PC-3 (cell line): ENCODE measurements around the gene TMEM214. TPM values are rescaled to one million over a fixed set of nuclear protein-coding genes. Genes with fewer than 3 reads are reported as not detected.
A peak's percentile ranks its signal among the peaks of the same experiment; 100 is the strongest.

Experiments
- ATAC-seq: fragments of 200-7000 bp; cut with Tn5 transposase; 2 replicates; pipeline ENCODE4 v1.9.1; 2020; ENCODE audit warnings: mild to moderate bottlenecking, moderate library complexity
- BruUV-seq: library from RNA; stranded (reverse); fragments of 400-500 nt; replicated peaks from 2 replicates; lab custom pipeline; 2021; lab: Mats Ljungman, UMichigan
- CTCF ChIA-PET: fragments of 300-600 bp; sonication (Branson Sonifier 250); formaldehyde crosslinking; loops from one replicate; lab custom pipeline; 2022; ENCODE audit warnings: antibody characterized with exemption; lab: Charles Lee
- POLR2A ChIA-PET: fragments of 300-600 bp; sonication (Branson Sonifier 250); formaldehyde crosslinking; loops from one replicate; lab custom pipeline; 2022; ENCODE audit warnings: antibody characterized with exemption; ENCODE audit not compliant: unreplicated experiment; lab: Charles Lee
- DNase-seq: peaks from one replicate; pipeline ENCODE4 v3.0.0-alpha.2; 2015
- H2AFZ ChIP-seq: fragments of 300-600 bp; sonication (generic); 2 replicates; pipeline ENCODE4 v1.6.0; 2016; ENCODE audit warnings: antibody characterized with exemption, low read length
- H3F3A ChIP-seq: fragments of 300-600 bp; sonication (generic); one replicate; pipeline ENCODE4 v1.6.0; 2017; ENCODE audit warnings: antibody characterized with exemption, low read length, control low read depth, mild to moderate bottlenecking; ENCODE audit not compliant: unreplicated experiment
- H3K27ac ChIP-seq: fragments of 300-600 bp; sonication (generic); 2 replicates; pipeline ENCODE4 v1.5.1; 2016; ENCODE audit warnings: mild to moderate bottlenecking, low read length
- H3K27me3 ChIP-seq: fragments of 300-600 bp; sonication (generic); 2 replicates; pipeline ENCODE4 v1.6.1; 2016; ENCODE audit warnings: low read length, mixed read lengths
- H3K36me3 ChIP-seq: fragments of 300-600 bp; sonication (generic); 2 replicates; pipeline ENCODE4 v1.6.1; 2016; ENCODE audit warnings: low read depth, mixed run types, low read length, mixed read lengths
- H3K4me1 ChIP-seq: fragments of 300-600 bp; sonication (generic); 2 replicates; pipeline ENCODE4 v1.5.1; 2016; ENCODE audit warnings: low read length; ENCODE audit not compliant: insufficient read depth
- H3K4me2 ChIP-seq: fragments of 300-600 bp; sonication (generic); 2 replicates; pipeline ENCODE4 v1.6.0; 2016; ENCODE audit warnings: low read length
- H3K4me3 ChIP-seq: fragments of 300-600 bp; sonication (generic); 2 replicates; pipeline ENCODE4 v1.5.1; 2016; ENCODE audit warnings: mild to moderate bottlenecking, low read length, mixed read lengths
- H3K79me2 ChIP-seq: fragments of 300-600 bp; sonication (generic); 2 replicates; pipeline ENCODE4 v1.6.1; 2017; ENCODE audit warnings: low read length, mixed read lengths
- H3K9ac ChIP-seq: fragments of 300-600 bp; sonication (generic); 2 replicates; pipeline ENCODE4 v1.6.0; 2016; ENCODE audit warnings: mild to moderate bottlenecking, low read length
- H3K9me2 ChIP-seq: fragments of 300-600 bp; sonication (generic); replicated peaks from 2 replicates; pipeline ENCODE4 v1.6.1; 2016; ENCODE audit warnings: mixed run types, low read length, mixed read lengths
- H3K9me3 ChIP-seq: fragments of 300-600 bp; sonication (generic); 2 replicates; pipeline ENCODE4 v1.6.1; 2016; ENCODE audit warnings: low read length, mixed read lengths
- H4K20me1 ChIP-seq: fragments of 300-600 bp; sonication (generic); 2 replicates; pipeline ENCODE4 v1.6.1; 2016; ENCODE audit warnings: low read length, mixed read lengths
- CTCF ChIP-seq: fragments of 300-600 bp; sonication (generic); conservative IDR thresholded peaks from 2 replicates; pipeline ENCODE4 v1.5.1; 2017; ENCODE audit warnings: antibody characterized with exemption, low read depth, mild to moderate bottlenecking, low read length
- EZH2 ChIP-seq: fragments of 300-600 bp; sonication (generic); IDR thresholded peaks from one replicate; pipeline ENCODE4 v1.6.1; 2017; ENCODE audit warnings: antibody characterized with exemption, mild to moderate bottlenecking, low read length; ENCODE audit not compliant: unreplicated experiment
- EZH2phosphoT487 ChIP-seq: fragments of 300-600 bp; sonication (generic); IDR thresholded peaks from 2 replicates; pipeline ENCODE4 v1.6.1; 2018; ENCODE audit warnings: mild to moderate bottlenecking, antibody characterized with exemption, low read length, borderline replicate concordance
- intact Hi-C: fragments of 100-400 bp; cut with micrococcal nuclease; formaldehyde crosslinking; loops from 2 replicates; pipeline ENCODE4 v1.9.0; 2023
- total RNA-seq: library from RNA; depleted of rRNA; stranded (reverse); fragments of >200 nt; gene quantifications from 2 replicates; pipeline ENCODE4 v1.2.3, GENCODE V29; 2014

Gene TMEM214
- total RNA-seq, 1 experiment from 2014 or later, result 43.0 TPM

GRCh38 chr2:27086090-27086723, 53.4 kb downstream of the TMEM214 start:
- Histone ChIP-seq H3F3A (no peaks in the 10 kb centered on the region), H3K9ac (peak overlapping the region; percentile 80), H3K4me2 (peak overlapping the region; percentile 98), H3K27ac (no peak overlapping the region), H3K9me3 (no peaks in the 10 kb centered on the region), H3K79me2 (no peaks in the 10 kb centered on the region), H3K36me3 (no peaks in the 10 kb centered on the region), H3K4me3 (peak overlapping the region; percentile 86), H2AFZ (peak overlapping the region; percentile 97), H4K20me1 (no peaks in the 10 kb centered on the region), H3K4me1 (peaks cover 19% of the 10 kb centered on the region; the same call in 1 of the 2 replicates), H3K9me2 (no peaks in the 10 kb centered on the region), H3K27me3 (no peaks in the 10 kb centered on the region)
- ATAC-seq, result peak; percentile 84
- CTCF ChIA-PET, result interaction anchor here (0.6 to 1.3 kb wide), 1 partner anchor 105 kb away, joined by 3 to 6 read pairs; no protein-coding TSS in a partner anchor
- intact Hi-C loops, result loop anchor here (1.0 kb wide), 1 partner anchor 54 kb away; the partner anchor contains the start of gene TMEM214
- BruUV-seq, result no TSS peak
- POLR2A ChIA-PET, result interaction anchor here (0.6 to 0.7 kb wide), 2 partner anchors 124 to 217 kb away, joined by 3 to 8 read pairs; no protein-coding TSS in a partner anchor
- peak; percentile 96 for DNase-seq
- TF ChIP-seq CTCF (peak; percentile 66), EZH2 (no peak)

- H3K4me3 ChIP-seq, result peak within 1 kb of the TSS; percentile 86
- H3K9me2 ChIP-seq, result no peaks in the 10 kb centered on the region
- H3F3A ChIP-seq, result no peaks in the 10 kb centered on the region
- peak; percentile 47 for ATAC-seq
- H4K20me1 ChIP-seq, result no peaks in the 10 kb centered on the region
- H3K4me2 ChIP-seq, result peak within 1 kb of the TSS; percentile 98
- TF ChIP-seq EZH2 (no peak), CTCF (no peak), EZH2phosphoT487 (no peak)
- POLR2A ChIA-PET, result interaction anchor here (0.6 to 0.7 kb wide), 3 partner anchors 123 to 217 kb away, joined by 3 to 39 read pairs (median 8); no protein-coding TSS in a partner anchor
- H3K9me3 ChIP-seq, result no peaks in the 10 kb centered on the region
- H3K9ac ChIP-seq, result peak within 1 kb of the TSS; percentile 80
- peaks cover 14% of the 10 kb centered on the region; the same call in 1 of the 2 replicates for H3K4me1 ChIP-seq
- no peak within 1 kb of the TSS; the same call in 1 of the 2 replicates for H3K27ac ChIP-seq
- CTCF ChIA-PET, result interaction anchor here (0.5 to 1.3 kb wide), 3 partner anchors 105 to 206 kb away, joined by 4 to 6 read pairs (median 4); no protein-coding TSS in a partner anchor
- intact Hi-C loops, result loop anchor here (1.0 kb wide), 1 partner anchor 55 kb away; the partner anchor contains the start of gene TMEM214
- TSS peak; percentile 63 for BruUV-seq
- H3K36me3 ChIP-seq, result no peaks in the 10 kb centered on the region
- no peaks in the 10 kb centered on the region for H3K27me3 ChIP-seq
- no peaks in the 10 kb centered on the region for H3K79me2 ChIP-seq
- DNase-seq, result peak; percentile 44
- H2AFZ ChIP-seq, result peak within 1 kb of the TSS; percentile 98
Measured at GRCh38 chr2:27086724-27087593, 54.2 kb downstream of the TMEM214 start, which contains the start of gene KHK. Gene KHK (plus strand): TSS chr2:27086772. CDS start chr2:27087260, 488 bp downstream.
